ENCODE measurements around the gene MUC5AC. TPM values are rescaled to one million over a fixed set of nuclear protein-coding genes. Genes with fewer than 3 reads are reported as not detected.

MUC5AC gene
- total RNA-seq, 2 donors from 2014 or later, result not detected

DNA sequence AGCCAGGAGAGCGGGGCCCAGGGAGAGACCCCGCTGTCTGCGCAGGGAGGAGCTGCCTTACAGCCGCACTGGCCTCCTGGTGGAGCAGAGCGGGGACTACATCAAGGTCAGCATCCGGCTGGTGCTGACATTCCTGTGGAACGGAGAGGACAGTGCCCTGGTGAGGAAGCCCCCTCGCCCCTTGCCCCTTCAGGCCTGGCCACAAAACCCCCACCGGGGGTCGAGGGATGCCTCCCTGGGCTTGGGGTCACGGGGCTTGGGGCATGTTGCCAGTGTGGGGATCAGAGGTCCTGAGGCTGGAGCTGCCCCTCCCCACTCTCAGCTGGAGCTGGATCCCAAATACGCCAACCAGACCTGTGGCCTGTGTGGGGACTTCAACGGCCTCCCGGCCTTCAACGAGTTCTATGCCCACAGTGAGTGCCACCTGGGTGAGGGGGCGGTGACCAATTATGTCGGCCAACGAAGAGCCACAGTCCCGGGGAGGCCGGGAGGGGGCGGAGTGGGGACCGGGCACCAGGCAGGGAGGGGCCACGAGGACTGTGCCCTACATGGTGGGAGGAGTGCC, 69.3 kb downstream of the MUC5AC start:
- Mint-ChIP-seq H3K27ac (no peak overlapping the region), H3K9me3 (no peaks in the 10 kb centered on the region), H3K36me3 (no peaks in the 10 kb centered on the region)
- no peak for ATAC-seq
- no peak for DNase-seq (ENCODE audit: low spot score in 2 of 2)

DNA sequence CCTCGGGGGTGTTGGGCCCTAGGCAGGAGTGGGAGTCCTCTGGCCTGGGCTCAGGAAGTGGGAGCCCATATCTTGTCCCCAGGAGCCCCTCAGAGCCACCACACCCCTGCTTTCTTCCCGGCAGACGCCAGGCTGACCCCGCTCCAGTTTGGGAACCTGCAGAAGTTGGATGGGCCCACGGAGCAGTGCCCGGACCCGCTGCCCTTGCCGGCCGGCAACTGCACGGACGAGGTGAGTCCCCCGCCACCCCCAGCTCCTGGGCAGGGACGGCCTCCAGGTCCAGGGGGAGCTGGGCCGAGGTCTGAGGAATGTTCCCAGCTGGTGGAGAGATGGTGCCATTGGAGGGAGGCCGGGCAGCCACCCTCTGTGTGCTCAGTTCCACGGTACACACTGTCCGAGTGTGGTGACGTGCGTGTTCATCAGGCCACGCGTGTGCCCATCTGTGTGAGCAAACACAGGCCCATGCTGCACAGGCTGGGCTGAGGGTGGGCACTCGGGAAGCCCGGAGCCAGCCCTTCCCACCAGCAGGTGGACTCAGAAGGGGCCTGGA, 69.9 kb downstream of the MUC5AC start:
- Mint-ChIP-seq H3K36me3 (no peaks in the 10 kb centered on the region), H3K27ac (no peak overlapping the region), H3K9me3 (no peaks in the 10 kb centered on the region)
- no peak for ATAC-seq
- DNase-seq (ENCODE audit: low spot score in 2 of 2), result no peak

DNA sequence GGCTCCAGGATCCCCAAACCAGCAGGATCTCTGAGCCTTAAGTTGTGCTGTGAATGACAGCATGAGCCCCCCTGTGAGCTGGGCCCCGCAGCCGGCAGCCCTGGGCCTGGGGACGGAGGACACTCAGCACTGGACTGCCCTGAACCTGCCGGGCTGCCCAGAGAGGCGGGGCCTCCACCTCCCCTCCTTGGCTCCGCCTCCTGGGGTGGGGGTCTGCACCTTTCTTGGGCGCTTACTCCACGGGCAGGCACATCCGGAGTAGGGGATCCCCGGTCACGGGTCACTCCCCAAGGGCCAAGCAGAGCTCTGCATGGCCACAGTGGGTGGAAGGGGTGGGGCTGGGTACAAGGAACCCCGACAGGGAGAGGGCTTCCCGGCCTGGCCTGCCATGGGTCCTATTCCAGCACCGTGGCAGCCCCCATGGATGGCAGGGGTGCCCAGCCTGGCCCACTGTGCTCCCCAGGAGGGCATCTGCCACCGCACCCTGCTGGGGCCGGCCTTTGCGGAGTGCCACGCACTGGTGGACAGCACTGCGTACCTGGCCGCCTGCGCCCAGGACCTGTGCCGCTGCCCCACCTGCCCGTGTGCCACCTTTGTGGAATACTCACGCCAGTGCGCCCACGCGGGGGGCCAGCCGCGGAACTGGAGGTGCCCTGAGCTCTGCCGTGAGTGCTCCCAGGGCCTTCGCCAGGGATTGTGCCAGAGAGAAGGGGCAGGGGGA, 70.5 kb downstream of the MUC5AC start:
- Mint-ChIP-seq H3K27ac (no peak overlapping the region), H3K9me3 (no peaks in the 10 kb centered on the region), H3K36me3 (no peaks in the 10 kb centered on the region)
- ATAC-seq (no peak), DNase-seq (ENCODE audit: low spot score in 2 of 2) (no peak)

DNA sequence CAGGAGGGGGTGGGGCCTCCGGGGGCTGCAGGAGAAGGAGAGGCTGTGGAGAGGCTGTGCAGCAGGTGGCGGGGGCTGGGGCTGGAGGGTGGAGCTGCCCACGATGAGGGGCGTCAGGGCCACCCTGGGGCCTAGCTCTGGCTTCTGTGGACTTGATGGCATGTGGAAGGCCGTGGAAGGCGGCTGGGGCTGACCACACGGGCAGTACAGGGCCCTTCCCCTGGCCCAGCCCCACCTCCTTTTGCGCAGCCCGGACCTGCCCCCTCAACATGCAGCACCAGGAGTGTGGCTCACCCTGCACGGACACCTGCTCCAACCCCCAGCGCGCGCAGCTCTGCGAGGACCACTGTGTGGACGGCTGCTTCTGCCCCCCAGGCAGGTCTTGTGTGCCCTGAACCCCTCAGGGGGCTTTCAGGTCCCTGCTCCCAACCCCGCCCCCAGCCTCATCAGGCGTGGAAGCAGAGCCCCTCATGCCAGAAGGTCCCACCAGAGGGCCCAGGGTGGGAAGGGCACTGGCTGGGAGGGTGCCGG, 71.2 kb downstream of the MUC5AC start:
- no peak overlapping the region for H3K27ac Mint-ChIP-seq
- H3K9me3 Mint-ChIP-seq, result no peaks in the 10 kb centered on the region
- H3K36me3 Mint-ChIP-seq, result no peaks in the 10 kb centered on the region
- no peak for DNase-seq (ENCODE audit: low spot score in 2 of 2)
- ATAC-seq, result no peak

DNA sequence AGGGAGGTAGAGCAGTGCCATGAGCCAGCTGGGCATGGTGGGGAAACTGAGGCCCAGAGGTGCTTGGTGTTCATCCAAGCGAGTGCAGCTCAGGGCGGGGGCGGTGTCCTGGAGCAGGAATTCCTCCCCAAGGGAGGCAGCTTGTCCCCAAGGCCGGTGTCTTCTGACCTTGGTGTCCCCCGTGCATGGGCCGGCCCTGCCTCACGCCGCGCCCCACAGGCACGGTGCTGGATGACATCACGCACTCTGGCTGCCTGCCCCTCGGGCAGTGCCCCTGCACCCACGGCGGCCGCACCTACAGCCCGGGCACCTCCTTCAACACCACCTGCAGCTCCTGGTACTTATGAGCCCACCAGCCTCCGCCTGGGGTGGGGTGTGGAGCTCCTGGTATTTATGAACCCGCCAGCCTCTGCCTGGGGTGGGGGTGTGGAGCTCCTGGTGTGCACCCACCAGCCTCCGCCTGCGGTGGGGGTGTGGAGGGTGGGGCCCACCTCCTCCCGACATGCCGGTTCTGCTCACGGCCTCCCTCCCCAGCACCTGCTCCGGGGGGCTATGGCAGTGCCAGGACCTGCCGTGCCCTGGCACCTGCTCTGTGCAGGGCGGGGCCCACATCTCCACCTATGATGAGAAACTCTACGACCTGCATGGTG, 71.8 kb downstream of the MUC5AC start:
- Mint-ChIP-seq H3K36me3 (no peaks in the 10 kb centered on the region), H3K27ac (no peak overlapping the region), H3K9me3 (no peaks in the 10 kb centered on the region)
- DNase-seq (ENCODE audit: low spot score in 2 of 2) (no peak), ATAC-seq (no peak)

DNA sequence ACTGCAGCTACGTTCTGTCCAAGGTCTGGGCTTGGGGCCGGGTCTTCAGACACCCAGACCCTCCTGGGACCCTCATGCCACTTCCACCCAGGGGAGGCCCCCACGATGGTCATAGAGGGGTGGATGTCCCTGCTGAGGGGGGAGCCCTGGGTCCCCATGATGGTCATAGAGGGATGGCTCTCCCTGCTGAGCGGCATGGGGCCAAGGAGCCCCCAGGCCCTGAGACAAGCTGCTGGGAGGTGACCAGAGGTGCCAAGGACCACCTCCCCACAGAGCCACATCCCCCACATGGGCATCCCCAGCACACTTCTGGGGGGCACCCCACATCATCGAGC, 72.3 kb downstream of the MUC5AC start:
- Mint-ChIP-seq H3K36me3 (no peaks in the 10 kb centered on the region), H3K27ac (no peak overlapping the region), H3K9me3 (no peaks in the 10 kb centered on the region)
- DNase-seq (ENCODE audit: low spot score in 2 of 2) (no peak), ATAC-seq (no peak)

DNA sequence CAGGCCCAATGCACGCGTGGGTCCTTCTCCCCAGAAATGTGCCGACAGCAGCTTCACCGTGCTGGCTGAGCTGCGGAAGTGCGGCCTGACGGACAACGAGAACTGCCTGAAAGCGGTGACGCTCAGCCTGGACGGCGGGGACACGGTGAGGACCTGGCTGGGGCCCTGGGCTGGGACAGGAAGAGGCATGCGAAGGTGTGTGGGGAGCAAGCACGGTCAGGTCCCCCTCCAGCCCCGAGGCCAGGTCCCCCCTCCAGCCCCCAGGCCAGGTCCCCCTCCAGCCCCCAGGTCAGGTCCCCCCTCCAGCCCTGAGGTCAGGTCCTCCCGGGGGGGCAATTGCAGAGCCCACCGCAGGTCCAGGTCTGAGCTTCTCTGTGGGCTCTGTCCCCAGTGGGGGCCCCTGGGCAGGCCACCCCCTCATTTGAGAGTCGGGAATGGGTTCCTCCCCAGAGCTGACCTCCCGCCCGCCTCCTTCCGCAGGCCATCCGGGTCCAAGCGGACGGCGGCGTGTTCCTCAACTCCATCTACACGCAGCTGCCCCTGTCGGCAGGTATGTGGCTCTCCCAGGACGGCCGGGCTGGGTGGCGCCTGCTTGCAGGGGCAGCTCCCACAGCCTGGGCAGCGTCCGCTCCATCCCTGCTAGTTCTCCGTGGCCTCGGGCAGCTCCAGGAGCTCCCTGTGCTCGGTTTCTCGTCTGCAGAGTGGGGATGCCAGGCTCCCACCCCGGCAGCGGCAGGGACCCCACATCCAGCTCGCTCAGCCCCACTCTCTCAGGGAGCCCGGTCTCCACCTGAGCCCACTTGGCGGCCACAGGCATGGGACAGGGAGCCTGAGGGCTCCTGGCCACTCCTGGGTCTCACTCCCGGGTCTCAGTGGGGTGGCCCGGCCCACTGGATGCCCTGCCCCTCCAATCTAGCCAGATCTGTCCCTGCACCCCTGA, 73.0 kb downstream of the MUC5AC start:
- H3K36me3 Mint-ChIP-seq, result no peaks in the 10 kb centered on the region
- no peaks in the 10 kb centered on the region for H3K9me3 Mint-ChIP-seq
- no peak for DNase-seq (ENCODE audit: low spot score in 2 of 2)
- H3K27ac Mint-ChIP-seq, result no peak overlapping the region
- ATAC-seq, result no peak

DNA sequence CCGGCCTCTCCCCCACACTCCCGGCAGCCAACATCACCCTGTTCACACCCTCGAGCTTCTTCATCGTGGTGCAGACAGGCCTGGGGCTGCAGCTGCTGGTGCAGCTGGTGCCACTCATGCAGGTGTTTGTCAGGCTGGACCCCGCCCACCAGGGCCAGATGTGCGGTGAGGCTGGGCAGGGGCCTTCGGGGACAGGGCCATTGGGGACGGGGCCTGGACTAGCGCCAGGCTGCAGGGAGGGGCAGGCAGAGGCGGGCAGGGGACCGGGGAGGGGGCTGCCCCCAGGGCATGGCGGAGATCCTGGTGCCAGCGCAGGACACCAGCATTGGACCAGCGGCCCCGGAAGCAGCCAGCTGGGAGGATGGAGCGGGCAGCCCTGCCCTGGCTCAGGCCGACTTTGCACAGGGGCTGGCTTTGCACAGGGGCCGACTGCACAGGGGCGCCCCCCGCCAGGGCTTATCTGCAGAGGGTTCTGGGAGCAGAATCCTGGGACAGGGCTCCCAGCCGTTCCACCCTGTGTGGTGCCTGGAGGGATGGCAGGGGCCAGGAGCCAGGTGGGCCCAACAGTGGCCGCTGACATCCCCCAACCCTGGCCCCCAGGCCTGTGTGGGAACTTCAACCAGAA, 73.8 kb downstream of the MUC5AC start:
- Mint-ChIP-seq H3K36me3 (no peaks in the 10 kb centered on the region), H3K9me3 (no peaks in the 10 kb centered on the region), H3K27ac (no peak overlapping the region)
- ATAC-seq, result no peak
- DNase-seq (ENCODE audit: low spot score in 2 of 2), result no peak

DNA sequence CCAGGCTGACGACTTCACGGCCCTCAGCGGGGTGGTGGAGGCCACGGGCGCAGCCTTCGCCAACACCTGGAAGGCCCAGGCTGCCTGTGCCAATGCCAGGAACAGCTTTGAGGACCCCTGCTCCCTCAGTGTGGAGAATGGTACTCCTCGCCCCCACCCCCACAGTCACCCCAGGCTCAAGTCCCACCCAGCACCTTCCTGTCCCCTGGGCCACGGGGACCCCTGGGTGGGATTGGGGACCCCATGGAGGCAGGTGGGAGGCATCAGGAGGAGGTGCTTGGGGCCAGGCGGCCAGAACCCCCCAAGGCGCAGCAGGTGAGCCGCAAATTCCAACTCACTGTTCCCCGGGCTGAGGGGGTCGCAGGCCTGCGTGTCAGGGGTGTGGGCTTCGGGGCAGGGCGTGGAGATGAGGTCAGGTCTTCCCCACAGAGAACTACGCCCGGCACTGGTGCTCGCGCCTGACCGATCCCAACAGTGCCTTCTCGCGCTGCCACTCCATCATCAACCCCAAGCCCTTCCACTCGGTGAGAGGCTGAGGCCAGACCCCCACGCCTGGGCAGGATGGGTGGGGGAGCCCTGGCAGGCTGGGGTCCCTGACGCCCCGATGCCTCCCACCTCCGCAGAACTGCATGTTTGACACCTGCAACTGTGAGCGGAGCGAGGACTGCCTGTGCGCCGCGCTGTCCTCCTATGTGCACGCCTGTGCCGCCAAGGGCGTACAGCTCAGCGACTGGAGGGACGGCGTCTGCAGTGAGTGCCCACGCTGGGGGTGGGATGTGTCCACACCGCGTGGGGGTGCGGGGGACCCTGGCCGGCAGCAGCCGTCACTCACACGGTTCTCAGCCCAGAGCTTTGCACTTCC, 74.5 kb downstream of the MUC5AC start:
- Mint-ChIP-seq H3K27ac (no peak overlapping the region), H3K9me3 (no peaks in the 10 kb centered on the region), H3K36me3 (no peaks in the 10 kb centered on the region)
- DNase-seq (ENCODE audit: low spot score in 2 of 2) (no peak), ATAC-seq (no peak)

DNA sequence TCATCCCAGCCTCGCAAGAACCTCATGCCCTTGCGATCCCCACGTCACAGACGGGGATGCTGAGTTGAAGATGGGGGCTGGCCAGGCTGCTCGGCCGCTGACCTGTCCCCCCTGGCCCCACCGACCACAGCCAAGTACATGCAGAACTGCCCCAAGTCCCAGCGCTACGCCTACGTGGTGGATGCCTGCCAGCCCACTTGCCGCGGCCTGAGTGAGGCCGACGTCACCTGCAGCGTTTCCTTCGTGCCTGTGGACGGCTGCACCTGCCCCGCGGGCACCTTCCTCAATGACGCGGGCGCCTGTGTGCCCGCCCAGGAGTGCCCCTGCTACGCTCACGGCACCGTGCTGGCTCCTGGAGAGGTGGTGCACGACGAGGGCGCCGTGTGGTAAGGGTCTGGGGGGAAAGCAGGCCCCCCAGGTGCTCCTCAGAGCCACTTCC, 75.1 kb downstream of the MUC5AC start:
- H3K36me3 Mint-ChIP-seq, result no peaks in the 10 kb centered on the region
- H3K27ac Mint-ChIP-seq, result no peak overlapping the region
- no peaks in the 10 kb centered on the region for H3K9me3 Mint-ChIP-seq
- ATAC-seq (no peak), DNase-seq (ENCODE audit: low spot score in 2 of 2) (no peak)

DNA sequence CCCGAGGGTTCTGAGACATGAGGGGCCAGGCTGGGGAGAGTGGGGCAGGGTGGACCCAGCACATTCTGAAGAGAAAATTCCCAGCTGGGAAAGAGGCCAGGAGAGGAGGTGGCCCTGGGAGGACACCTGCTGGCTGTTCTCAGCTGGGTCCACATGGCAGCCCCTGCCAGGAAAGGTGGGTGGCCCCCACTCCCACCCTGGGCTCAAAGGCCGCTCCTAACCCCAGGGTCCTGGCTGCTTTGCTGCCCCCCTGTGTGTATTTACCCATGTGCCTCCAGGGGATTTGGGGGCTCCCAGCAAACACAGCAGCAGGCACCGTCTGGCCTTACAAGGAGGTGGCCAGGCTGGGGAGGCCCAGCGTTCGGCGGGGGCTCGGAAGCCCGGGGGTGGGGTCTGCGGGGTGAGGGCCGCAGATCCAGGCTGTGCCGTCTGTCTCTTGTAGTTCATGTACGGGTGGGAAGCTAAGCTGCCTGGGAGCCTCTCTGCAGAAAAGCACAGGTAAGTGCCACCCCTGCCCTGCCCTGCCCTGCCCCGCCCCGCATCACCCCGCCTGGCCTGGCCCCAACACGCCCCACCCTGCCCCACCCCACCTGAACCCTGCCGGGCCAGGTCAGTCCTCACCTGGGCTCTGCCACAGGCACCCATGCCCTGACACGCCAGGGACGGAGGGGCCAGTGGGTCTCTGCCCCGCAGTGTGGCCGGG, 75.7 kb downstream of the MUC5AC start:
- no peaks in the 10 kb centered on the region for H3K9me3 Mint-ChIP-seq
- DNase-seq (ENCODE audit: low spot score in 2 of 2) (no peak), ATAC-seq (no peak)
- H3K36me3 Mint-ChIP-seq, result no peaks in the 10 kb centered on the region
- no peak overlapping the region for H3K27ac Mint-ChIP-seq

DNA sequence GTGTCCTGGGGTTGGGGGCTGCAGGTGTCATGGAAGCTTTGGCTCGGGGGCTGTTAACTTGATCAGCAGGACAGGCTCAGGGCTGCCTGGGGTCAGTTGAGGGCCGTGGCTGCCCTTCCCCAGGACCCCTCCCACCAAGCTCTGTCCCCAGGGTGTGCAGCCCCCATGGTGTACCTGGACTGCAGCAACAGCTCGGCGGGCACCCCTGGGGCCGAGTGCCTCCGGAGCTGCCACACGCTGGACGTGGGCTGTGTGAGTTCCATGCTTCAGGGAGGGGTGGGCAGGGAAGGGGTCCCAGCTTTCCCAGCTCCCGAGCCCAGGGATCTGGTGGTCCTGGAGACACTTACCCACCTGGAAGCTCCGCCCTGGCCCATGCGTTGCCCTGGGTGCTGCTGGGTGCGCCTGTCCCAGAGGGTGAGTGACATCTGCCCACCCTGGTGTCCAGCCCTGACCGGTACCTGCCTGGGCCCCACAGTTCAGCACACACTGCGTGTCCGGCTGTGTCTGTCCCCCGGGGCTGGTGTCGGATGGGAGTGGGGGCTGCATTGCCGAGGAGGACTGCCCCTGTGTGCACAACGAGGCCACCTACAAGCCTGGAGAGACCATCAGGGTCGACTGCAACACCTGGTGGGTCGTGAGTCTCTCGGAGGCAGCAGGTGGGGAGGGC, 76.4 kb downstream of the MUC5AC start:
- H3K9me3 Mint-ChIP-seq, result no peaks in the 10 kb centered on the region
- DNase-seq (ENCODE audit: low spot score in 2 of 2) (no peak), ATAC-seq (no peak)
- no peak overlapping the region for H3K27ac Mint-ChIP-seq
- no peaks in the 10 kb centered on the region for H3K36me3 Mint-ChIP-seq

DNA sequence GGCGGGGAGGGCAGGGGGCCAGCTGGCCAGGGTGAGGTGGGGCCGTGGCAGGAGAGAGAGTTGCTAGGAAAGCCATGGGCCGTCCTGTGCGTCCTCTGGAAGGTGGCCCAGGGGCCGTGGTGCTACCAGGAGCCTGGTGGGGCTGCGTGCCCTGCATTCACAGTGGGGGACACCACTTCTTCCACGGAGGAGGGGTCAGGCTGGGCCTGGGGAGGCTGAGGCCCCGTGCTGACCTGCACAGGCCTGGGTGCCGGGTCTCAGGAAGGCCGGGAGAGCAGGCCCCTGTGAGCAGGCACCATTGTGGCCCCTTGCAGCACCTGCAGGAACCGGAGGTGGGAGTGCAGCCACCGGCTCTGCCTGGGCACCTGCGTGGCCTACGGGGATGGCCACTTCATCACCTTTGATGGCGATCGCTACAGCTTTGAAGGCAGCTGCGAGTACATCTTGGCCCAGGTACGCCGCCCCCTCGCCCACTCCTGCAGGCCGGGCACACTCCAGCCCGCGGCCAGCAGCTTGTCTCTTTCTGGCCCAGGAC, 77.1 kb downstream of the MUC5AC start:
- ATAC-seq (no peak), DNase-seq (ENCODE audit: low spot score in 2 of 2) (no peak)
- H3K9me3 Mint-ChIP-seq, result no peaks in the 10 kb centered on the region
- H3K36me3 Mint-ChIP-seq, result no peaks in the 10 kb centered on the region
- no peak overlapping the region for H3K27ac Mint-ChIP-seq

DNA sequence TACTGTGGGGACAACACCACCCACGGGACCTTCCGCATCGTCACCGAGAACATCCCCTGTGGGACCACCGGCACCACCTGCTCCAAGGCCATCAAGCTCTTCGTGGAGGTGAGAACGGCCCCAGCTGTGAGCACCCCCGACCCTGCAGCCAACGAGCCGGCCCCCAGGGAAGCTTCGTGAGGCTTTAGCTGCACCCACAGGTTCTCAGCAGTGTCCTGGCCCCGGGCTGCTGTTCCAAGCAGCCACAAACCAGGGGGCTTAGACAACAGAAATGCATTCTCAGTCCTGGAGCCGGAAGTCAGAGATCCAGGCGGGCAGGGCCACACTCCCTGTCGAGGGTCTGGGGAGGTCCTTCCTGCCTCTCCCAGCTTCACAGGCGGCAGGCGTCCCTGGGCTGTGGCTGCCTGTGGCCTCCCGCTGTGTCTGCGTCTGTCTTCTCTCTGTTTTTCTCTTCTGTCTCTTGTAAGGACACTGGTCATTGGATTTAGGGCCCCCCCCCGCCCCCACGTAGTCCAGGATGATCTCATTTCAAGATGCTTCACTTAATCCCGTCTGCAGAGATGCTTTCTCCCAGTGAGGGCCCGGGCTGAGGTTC, 77.7 kb downstream of the MUC5AC start:
- Mint-ChIP-seq H3K9me3 (no peaks in the 10 kb centered on the region), H3K27ac (no peak overlapping the region), H3K36me3 (no peaks in the 10 kb centered on the region)
- ATAC-seq, result no peak
- no peak for DNase-seq (ENCODE audit: low spot score in 2 of 2)
